NCI-H1694 treated with DMSO at 0.1 percent for 48 hours (cell line): ENCODE measurements around the gene TMEM236.

ENCODE experiments used
- DNase-seq: peaks from one replicate; lab custom pipeline; 2025; lab: John Stamatoyannopoulos, UW

Gene TMEM236

DNA sequence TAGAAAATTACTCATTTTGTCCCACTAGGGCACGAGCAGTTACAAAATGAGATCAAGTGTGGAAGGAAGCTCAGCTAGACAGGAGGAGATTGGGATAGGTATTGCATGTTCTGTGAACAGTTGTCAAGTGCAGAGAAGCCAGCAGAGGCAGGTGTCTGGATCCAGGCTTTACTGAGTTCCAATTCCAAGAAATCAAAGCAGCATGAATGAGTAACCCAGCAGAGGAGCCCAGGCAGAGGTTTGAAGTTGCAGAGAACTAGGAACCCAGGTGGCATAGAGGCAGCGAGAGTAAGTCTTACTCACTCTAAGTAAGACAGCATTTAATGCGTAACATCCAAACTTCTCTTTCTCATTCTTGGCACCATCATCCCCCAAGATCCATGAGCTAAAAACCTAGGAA, 68.9 kb downstream of the TMEM236 start:
- no peak for DNase-seq

DNA sequence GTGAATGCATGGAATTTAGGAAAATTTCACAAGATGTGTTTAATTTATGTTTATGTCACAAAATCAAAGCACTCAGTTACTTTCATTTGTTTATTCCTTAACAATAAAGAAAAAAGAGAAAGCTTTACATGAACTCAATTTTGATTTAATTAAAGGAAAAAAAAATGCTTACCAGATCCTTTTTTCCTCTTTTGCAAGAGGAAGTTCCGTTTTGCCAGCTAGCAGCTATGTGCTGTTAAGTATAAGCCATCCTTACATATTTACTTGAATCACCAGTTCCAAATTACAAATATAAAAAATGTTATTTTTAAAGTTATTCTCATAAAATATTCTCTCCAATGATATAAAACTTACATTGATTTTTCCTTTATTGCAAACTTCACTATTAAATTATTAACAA, 69.9 kb downstream of the TMEM236 start:
- DNase-seq, result no peak

DNA sequence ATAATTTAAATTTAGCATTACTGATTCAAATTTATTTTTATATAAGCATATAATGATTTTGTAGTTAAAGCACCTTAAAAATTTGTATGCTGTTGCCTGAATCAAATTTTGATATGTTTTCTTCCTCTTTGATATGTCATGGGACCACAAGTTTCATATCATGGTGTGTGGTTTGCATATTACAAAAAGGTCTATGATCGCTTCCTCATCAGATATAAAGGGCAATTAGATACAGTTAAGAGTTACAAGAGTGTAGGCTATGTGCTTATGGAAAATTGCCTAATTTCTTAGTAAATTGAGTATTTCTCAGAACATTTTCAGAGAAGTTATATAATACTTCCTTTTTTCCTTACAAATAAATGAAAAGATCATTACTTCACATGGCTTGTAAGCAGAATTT, 79.3 kb downstream of the TMEM236 start:
- DNase-seq, result no peak

DNA sequence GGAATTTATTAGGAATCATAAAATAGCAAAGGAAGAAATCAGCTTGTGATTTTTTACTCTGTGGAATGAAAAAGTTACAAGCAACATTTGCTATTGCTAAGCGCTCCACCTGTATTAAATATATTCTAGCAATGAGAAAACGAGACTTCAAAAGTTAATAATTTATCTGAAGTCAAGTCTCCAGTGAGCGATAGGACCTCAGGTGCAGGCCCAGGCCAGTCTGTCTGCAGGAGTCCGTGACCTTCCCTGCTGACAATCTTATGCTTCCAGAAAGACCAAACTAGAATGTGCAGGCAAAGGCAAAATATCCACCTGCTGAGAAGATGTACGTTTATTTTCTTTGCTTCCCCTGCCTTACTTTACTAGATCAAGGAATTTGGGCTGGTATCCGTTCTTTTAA, 79.9 kb downstream of the TMEM236 start:
- no peak for DNase-seq

DNA sequence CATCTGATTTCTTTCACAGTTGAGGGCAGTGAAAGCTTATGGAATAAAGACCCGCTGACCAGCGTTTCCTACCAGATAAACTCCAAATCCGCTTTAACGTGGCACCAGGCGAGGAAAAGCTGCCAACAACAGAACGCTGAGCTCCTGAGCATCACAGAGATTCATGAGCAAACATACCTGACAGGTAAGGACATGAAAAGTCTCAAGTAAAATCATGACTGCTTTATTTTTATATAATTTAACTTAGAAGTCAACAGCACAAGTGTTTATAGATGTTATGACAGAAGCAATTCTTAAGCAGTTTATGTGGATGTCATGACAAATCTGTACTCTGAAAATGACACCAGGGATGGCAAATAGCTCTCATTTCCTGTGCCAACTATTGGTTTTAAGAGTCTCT, 81.7 kb downstream of the TMEM236 start:
- DNase-seq, result no peak

DNA sequence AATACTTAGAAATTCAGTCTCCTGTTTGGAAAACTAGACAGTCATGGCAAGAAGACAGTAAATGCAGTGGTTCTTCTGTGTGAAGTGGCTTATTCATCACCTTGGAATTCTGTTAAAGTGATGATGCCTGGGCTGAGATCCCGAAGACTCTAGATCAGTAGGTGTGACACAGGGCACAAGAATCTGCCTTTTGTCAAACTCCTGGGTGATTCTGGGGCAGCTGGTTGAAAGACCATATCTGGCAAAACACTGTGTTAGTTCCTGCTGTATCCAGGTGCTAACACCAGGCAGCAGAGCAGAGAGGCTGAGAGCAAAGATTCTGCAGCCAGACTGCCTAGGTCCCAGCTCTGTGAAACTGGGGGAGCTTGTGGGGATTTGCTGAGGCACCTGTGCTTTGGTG, 83.7 kb downstream of the TMEM236 start:
- no peak for DNase-seq

DNA sequence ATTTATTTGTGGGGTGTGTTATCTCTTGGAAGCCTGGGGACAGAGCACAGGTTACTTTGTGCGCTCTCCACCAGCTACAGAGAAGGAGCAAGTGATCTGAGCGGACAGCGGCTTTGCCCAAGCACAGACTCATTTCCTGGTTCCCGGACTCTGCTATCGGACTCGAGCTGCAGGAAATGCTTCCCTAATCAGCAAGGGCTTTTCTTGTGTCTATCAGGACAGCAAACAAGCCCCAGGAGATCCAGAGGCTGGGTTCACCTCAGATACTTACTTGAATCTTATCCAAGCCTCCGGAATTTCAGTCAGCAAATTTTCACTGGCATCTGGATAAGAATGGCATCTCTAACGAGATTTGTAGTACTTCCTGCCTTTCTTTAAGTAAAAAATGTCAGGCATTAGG, 84.9 kb downstream of the TMEM236 start:
- DNase-seq, result no peak

DNA sequence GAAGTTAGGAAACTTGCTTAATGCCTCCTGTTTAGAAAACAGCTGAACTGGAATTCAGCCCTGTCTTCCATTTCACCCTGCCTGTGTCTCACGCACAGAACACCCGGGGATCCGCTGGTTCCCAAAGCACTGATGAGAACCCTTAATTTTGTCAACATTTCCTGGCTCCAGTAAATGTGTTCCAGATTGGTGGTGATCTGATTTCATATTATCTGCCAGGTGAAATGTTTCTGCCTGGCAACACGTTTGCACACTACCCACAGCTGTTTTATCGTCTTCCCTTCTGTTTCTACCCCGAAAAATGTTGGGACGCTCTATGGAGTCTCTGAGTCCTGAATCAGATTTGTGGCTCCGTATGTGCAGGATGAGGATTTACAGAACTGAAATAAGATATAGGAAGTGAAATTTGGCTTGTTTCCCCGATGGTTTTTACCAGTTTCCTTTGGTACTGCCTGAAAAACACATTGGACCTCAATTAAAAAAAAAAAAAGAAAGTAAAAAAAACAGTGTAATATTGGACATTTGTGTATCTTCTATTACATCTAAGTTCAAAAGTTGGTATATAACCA, 86.2 kb downstream of the TMEM236 start:
- peak; percentile 39 for DNase-seq

DNA sequence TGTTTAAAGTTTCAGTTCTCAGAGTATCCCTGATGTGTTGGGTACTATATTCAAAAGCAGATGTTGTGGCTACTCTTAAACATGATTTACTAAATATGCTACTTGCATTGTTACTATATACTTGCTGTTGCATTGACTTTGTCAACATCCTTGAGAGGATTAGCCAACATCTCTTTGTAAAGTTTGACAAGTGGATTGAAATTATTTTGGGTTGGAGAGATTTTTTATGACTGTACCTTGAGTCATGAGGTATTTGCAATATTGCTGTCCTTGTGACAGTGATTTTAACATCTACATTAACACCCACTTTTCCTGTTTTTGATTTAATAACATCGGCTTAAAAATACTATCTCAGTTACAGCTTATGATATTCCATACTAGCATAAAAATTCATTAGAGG, 89.0 kb downstream of the TMEM236 start:
- DNase-seq, result no peak

DNA sequence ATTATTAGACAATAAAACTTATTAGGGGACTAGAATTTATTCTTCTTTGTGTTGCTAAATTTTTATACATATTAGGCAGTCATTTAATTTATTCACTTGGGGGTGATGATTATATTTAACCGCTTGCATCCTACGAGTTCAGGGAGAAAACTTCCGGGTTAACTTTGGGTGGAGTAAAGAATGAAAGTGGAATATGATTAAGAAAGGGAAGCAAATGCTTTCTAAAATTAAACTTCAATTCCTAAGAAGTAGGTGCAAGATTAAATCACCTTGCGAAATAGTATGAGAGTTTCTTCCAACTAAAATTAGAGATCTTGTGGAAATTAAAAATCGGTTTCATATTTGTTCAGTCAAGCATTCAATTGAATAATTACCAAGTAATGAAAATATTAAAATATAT, 90.6 kb downstream of the TMEM236 start:
- DNase-seq, result no peak

DNA sequence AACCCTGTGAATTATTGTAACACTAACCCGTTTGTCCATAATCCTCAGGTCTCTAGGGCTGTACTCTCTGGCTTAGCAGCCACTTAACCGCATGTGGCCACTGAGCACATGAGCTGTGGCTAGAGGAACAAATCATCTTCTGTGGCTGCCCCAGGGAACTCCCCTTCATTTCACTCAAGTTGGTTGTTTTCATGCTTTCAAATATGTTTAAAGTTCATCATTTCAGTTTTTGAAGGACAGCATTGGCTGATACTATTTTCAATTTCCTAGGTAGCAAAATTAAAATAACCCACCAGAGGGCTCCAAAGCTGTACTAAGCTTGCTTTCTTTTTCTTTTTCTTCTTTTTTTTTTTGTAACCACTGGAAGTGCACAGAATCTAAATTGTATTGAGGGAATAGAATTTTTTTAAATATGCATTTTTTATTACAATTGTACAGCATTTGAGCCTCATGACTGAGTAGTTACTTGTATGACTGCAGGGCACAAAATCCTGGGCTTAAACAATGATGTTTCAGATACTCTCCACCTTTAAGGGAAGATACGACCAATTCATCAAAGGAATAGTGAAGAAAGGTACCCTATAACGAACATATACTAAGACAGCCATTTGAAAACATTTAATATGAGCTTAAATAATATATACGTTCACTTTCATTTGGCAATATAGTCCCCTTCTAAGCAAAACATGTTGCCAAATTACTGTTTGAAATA, 95.7 kb downstream of the TMEM236 start:
- DNase-seq, result no peak

DNA sequence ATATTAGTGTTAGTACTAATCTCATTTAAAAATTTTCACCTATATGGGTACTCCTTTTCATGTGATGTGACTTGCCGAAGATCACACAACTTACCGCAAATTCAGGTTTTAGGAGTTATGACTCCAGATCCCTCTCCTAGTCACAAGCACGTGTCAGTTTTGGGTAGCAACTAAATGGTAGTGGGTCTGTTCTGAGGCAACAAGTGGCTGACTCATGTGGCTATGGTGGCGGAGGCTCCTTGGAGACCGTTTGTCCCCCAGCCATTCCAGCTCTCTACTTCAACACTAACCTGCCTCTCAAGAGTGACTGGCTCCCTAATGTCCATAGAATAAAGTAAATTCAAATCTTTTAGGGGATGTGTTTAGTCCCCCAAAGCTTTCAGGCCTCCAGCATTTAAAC, 96.6 kb downstream of the TMEM236 start:
- DNase-seq, result no peak
